ENCODE data around the gene CRADD.

- TF ChIP-seq EZH2phosphoT487 (IDR thresholded peaks at IDR 0.05; ENCODE audit: insufficient read depth, low read depth) (no peak), EZH2 (IDR thresholded peaks at IDR 0.05; ENCODE audit: insufficient read depth, poor library complexity, severe bottlenecking) (no peak)
Observed at GRCh38 chr12:93880853-93881522, 203.8 kb downstream of the CRADD start.

All from GM23248 (cell line).